A549 (cell line): ENCODE measurements around the gene MCU.

Experiments used
- CHD4 ChIP-seq: fragments of 200-600 bp; sonication (generic); IDR thresholded peaks from 2 replicates; pipeline ENCODE4 v1.6.1; 2016; ENCODE audit warnings: antibody characterized with exemption, mild to moderate bottlenecking, borderline replicate concordance
- CTCF ChIP-seq: fragments of >200 bp; sonication (Bioruptor Twin); formaldehyde crosslinking; IDR thresholded peaks from 3 replicates; pipeline ENCODE4 v1.5.1; 2016
- HEYL ChIP-seq: fragments of 250-450 bp; sonication (Bioruptor Pico); IDR thresholded peaks from 2 replicates; pipeline ENCODE4 v1.8.0; 2021; ENCODE audit warnings: mild to moderate bottlenecking, moderate library complexity
- KDM1A ChIP-seq: fragments of 200-600 bp; sonication (generic); IDR thresholded peaks from 2 replicates; pipeline ENCODE4 v1.6.1; 2016; ENCODE audit warnings: low read depth, mild to moderate bottlenecking
- POLR2A ChIP-seq: IDR thresholded peaks from 2 replicates; pipeline ENCODE4 v1.6.1; 2012; ENCODE audit warnings: mild to moderate bottlenecking, low read length
- TFCP2L1 ChIP-seq: fragments of 250-450 bp; sonication (Bioruptor Pico); IDR thresholded peaks from 2 replicates; pipeline ENCODE4 v1.5.0; 2021; ENCODE audit warnings: mild to moderate bottlenecking
- TP53 ChIP-seq: fragments of 250-450 bp; sonication (Bioruptor Pico); IDR thresholded peaks from 2 replicates; pipeline ENCODE4 v1.5.0; 2021; ENCODE audit warnings: mild to moderate bottlenecking, moderate library complexity
- TF ChIP-seq, protein P1 (sequence below): IDR thresholded peaks from 2 replicates; pipeline ENCODE4 v1.6.1; 2012

DNA sequence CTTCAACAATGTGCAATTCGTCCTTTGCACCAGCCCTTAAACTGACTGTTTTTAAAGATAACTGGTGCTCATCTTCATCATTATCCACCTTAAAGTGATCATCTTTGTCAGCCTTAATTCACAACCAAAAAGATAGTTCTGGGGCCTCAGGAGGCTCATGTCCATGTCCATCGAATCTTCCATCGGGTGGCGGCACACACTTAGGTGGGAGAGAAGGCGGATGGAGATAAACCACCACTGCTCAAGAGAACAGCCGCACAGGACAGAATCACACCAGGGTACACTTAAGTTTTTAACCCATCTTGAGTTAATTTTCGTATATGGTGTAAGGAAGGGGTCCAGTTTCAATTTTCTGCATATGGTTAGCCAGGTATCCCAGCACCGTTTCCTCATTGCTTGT is 226.4 kb downstream of the MCU start:
- no peak for TF ChIP-seq POLR2A
- no peak for TF ChIP-seq TFCP2L1 (CRISPR knock-in tag)
- no peak for TF ChIP-seq HEYL
- TF ChIP-seq CHD4, result no peak
- no peak for TF ChIP-seq CTCF
- no peak for TF ChIP-seq TP53 (CRISPR knock-in tag)
- no peak for TF ChIP-seq KDM1A
- TF ChIP-seq, protein P1, sequence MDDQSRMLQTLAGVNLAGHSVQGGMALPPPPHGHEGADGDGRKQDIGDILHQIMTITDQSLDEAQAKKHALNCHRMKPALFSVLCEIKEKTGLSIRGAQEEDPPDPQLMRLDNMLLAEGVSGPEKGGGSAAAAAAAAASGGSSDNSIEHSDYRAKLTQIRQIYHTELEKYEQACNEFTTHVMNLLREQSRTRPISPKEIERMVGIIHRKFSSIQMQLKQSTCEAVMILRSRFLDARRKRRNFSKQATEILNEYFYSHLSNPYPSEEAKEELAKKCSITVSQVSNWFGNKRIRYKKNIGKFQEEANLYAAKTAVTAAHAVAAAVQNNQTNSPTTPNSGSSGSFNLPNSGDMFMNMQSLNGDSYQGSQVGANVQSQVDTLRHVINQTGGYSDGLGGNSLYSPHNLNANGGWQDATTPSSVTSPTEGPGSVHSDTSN, result no peak
